ENCODE measurements around the gene SPDEF.

SPDEF gene

GRCh38 chr6:34506718-34507117, 49.4 kb downstream of the SPDEF start:
- in situ Hi-C loops (cut with HindIII; ENCODE audit: low pct_unique_long_range_greater_than_20kb, low sequenced_read_pairs) = no loop called here
- no peak for TF ChIP-seq JUND (IDR thresholded peaks at IDR 0.05; ENCODE audit: low read depth)
- no peak for DNase-seq (ENCODE audit: low read depth in 1 of 2, low spot score in 1 of 2)

- in situ Hi-C loops (cut with HindIII; ENCODE audit: low pct_unique_long_range_greater_than_20kb, low sequenced_read_pairs) = no loop called here
These were observed 58.7 kb downstream of the SPDEF start for GRCh38 chr6:34497411-34497810.

DNA sequence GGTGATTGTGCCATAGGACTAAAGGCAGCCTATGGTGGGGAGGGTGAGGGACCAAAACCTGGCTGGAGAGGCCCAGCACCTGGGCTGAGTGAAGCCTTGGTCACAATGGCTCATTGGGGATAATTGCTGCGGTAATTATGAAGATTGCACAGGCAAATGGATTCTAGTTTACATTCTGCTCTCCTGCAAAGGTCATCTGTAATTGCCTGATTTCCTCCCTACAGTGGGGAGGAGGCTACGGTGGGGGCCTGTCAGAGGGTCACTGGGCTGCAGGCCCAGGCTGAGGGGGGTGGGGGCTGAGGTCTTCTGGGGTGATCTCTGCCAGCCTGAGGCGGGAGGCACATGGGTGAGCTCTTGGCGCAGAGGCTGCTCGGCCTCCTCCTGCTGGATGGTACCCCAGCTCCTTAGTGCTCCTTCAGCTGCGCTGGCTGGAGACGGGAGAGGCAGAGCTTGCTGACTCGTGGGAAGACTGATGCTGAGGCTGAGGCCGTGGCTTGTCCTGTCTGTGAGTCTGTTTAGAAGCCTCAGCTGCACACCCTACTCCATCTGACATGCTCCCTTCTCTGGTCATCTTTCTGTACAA, 59.9 kb downstream of the SPDEF start:
- no peak for TF ChIP-seq JUND (IDR thresholded peaks at IDR 0.05; ENCODE audit: low read depth)
- DNase-seq (ENCODE audit: low read depth in 1 of 2, low spot score in 1 of 2) = no peak

More at GRCh38 chr6:34497411-34497810, 58.7 kb downstream of the SPDEF start:
- TF ChIP-seq JUND (IDR thresholded peaks at IDR 0.05; ENCODE audit: low read depth) = no peak
- no peak for DNase-seq (ENCODE audit: low read depth in 1 of 2, low spot score in 1 of 2)

DNA sequence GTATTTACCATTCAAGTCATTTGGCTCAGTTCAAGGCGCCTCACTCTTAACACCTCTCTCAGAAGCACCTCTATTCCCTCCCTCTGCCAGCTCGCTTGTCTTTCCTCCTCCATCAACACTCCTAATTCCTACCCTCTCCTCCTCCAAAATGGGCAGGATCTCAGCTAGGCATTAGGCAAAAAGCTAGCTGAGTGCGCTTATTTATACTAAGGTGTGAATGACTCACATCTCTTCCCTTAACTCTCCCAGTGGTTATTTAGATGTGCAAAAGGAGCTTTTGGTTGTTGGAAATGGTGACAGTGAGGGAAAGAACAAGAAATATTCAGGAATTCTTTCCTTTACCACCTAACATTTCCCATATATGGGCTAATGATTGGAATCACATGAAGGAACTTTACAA, 61.2 kb downstream of the SPDEF start:
- DNase-seq (ENCODE audit: low read depth in 1 of 2, low spot score in 1 of 2) = no peak
- in situ Hi-C loops (cut with HindIII; ENCODE audit: low pct_unique_long_range_greater_than_20kb, low sequenced_read_pairs) = no loop called here
- TF ChIP-seq JUND (IDR thresholded peaks at IDR 0.05; ENCODE audit: low read depth) = no peak

More for the DNA sequence above, 59.9 kb downstream of the SPDEF start:
- in situ Hi-C loops (cut with HindIII; ENCODE audit: low pct_unique_long_range_greater_than_20kb, low sequenced_read_pairs) = no loop called here

- DNase-seq (ENCODE audit: low read depth in 1 of 2, low spot score in 1 of 2) = no peak
- in situ Hi-C loops (cut with HindIII; ENCODE audit: low pct_unique_long_range_greater_than_20kb, low sequenced_read_pairs) = no loop called here
- no peak for TF ChIP-seq JUND (IDR thresholded peaks at IDR 0.05; ENCODE audit: low read depth)
These were observed 62.8 kb downstream of the SPDEF start for GRCh38 chr6:34493344-34493743.

DNA sequence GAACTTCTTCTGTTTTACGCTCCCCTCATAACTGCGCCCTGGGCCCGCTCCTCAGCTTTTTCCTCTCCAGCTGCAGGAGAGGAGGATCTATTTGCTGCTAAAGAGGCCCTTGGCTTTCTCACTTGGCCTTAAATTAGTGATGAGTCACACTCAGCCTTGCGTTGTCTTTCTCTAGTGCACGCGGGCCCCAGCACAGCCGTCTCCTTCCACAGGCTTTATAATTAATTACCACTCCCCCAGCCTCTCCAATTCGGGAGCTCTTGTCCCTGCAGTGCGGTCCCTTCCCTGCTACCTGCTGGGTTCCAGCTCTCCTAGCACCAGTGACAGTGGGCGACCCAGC, 65.1 kb downstream of the SPDEF start:
- DNase-seq (ENCODE audit: low read depth in 1 of 2, low spot score in 1 of 2) = no peak
- TF ChIP-seq JUND (IDR thresholded peaks at IDR 0.05; ENCODE audit: low read depth) = no peak
- in situ Hi-C loops (cut with HindIII; ENCODE audit: low pct_unique_long_range_greater_than_20kb, low sequenced_read_pairs) = no loop called here

- in situ Hi-C loops (cut with HindIII; ENCODE audit: low pct_unique_long_range_greater_than_20kb, low sequenced_read_pairs) = no loop called here
- DNase-seq (ENCODE audit: low read depth in 1 of 2, low spot score in 1 of 2) = no peak
- TF ChIP-seq JUND (IDR thresholded peaks at IDR 0.05; ENCODE audit: low read depth) = no peak
These were observed 65.6 kb downstream of the SPDEF start for GRCh38 chr6:34490390-34491090.

DNA sequence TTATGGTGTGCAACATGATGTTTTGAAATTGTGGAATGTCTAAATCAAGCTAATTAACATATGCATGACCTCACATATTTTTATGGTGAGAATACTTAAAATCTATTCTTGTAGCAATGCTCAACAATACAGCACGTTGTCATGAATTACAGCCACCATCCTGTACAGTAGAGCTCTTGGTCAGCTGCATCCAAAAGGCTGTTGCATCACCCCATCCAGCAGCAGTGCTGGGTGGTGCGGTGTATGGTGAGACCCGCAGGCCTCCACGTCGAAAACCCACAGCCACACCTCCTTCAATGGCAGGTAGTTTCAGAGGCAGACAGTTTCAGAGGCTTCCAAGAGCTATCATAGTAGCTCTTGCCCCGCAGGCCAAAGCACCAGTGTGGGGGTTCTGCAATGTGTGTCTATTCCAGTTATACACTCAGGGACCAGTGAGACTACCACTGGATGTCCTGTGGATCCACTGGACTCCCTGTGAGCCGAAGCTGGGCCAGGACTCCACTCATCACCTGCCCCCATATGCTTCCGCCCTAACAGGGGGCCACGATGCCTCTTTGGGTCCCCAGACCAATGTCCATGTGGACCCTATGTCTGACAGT, 66.8 kb downstream of the SPDEF start:
- in situ Hi-C loops (cut with HindIII; ENCODE audit: low pct_unique_long_range_greater_than_20kb, low sequenced_read_pairs) = no loop called here
- no peak for DNase-seq (ENCODE audit: low read depth in 1 of 2, low spot score in 1 of 2)
- no peak for TF ChIP-seq JUND (IDR thresholded peaks at IDR 0.05; ENCODE audit: low read depth)
